DOHH2 (cell line): ENCODE measurements around the gene TRIM24.

Experiments used
- CTCF ChIP-seq: fragments of 200-600 bp; sonication (generic); IDR thresholded peaks from one replicate; pipeline ENCODE4 v1.5.1; 2014; ENCODE audit warnings: antibody characterized with exemption, mild to moderate bottlenecking, low read depth, low read length; ENCODE audit not compliant: poor library complexity, severe bottlenecking
- EZH2phosphoT487 ChIP-seq: fragments of 200-600 bp; sonication (generic); IDR thresholded peaks from 2 replicates; pipeline ENCODE4 v1.6.1; 2017; ENCODE audit warnings: borderline replicate concordance, mild to moderate bottlenecking, antibody characterized with exemption, low read length, moderate library complexity, mixed read lengths

- TF ChIP-seq CTCF (no peak), EZH2phosphoT487 (no peak)
Observed at GRCh38 chr7:138632384-138632783, 172.3 kb downstream of the TRIM24 start.
